K562 (cell line): ENCODE data around the gene CLIC1. TPM values are rescaled to one million over a fixed set of nuclear protein-coding genes. Genes with fewer than 3 reads are reported as not detected.

Experiments
- ASH1L ChIP-seq: fragments of 450-650 bp; IDR thresholded peaks from 2 replicates; pipeline ENCODE4 v1.6.1; 2018; ENCODE audit warnings: borderline replicate concordance, mild to moderate bottlenecking, low read depth; ENCODE audit not compliant: partially characterized antibody
- BCL6 ChIP-seq: fragments of 250-450 bp; sonication (Bioruptor Pico); IDR thresholded peaks from 2 replicates; pipeline ENCODE4 v1.4.0; 2020
- BCOR ChIP-seq: fragments of 450-650 bp; IDR thresholded peaks from 2 replicates; pipeline ENCODE4 v1.6.1; 2016
- FOXA3 ChIP-seq, 2 experiments: fragments of 450-650 bp in 1 of 2; sonication (generic) in 1 of 2; formaldehyde crosslinking; IDR thresholded peaks in 1 of 2; conservative IDR thresholded peaks in 1 of 2; 2 replicates each; pipeline versions ENCODE4 v1.4.0 to v1.8.0; 2020 to 2022; ENCODE audit warnings: mild to moderate bottlenecking in 2 of 2, missing genetic modification reagents in 1 of 2
- FOXM1 ChIP-seq, 2 experiments: fragments of 450-650 bp in 1 of 2; sonication (generic) in 1 of 2; formaldehyde crosslinking in 1 of 2; IDR thresholded peaks; 2 replicates each; pipeline versions ENCODE4 v1.6.1 to v1.9.0; 2017 to 2022; ENCODE audit warnings: low read depth in 2 of 2, mild to moderate bottlenecking in 2 of 2, missing genetic modification reagents in 1 of 2, moderate library complexity in 1 of 2
- KDM5B ChIP-seq: fragments of 200-600 bp; sonication (generic); IDR thresholded peaks from 2 replicates; pipeline ENCODE4 v1.6.1; 2012; ENCODE audit warnings: low read depth, mild to moderate bottlenecking, moderate library complexity, low read length, control low read depth, inconsistent platforms; ENCODE audit not compliant: insufficient replicate concordance
- KLF1 ChIP-seq: fragments of 450-650 bp; IDR thresholded peaks from 2 replicates; pipeline ENCODE4 v1.6.1; 2016; ENCODE audit warnings: missing genetic modification characterization, missing compliant biosample characterization
- NR2C1 ChIP-seq, 2 experiments: fragments of 450-650 bp; IDR thresholded peaks; 2 replicates each; pipeline ENCODE4 v1.6.1; 2017; ENCODE audit warnings: mild to moderate bottlenecking in 2 of 2, antibody characterized with exemption in 1 of 2, inconsistent platforms in 1 of 2, missing compliant biosample characterization in 1 of 2, missing genetic modification characterization in 1 of 2
- RBM39 ChIP-seq: fragments of 200-400 bp; formaldehyde crosslinking; optimal IDR thresholded peaks from 2 replicates; pipeline ENCODE3; 2018; ENCODE audit warnings: low read depth, low read length
- SLC30A9 ChIP-seq: fragments of 250-450 bp; sonication (Bioruptor Pico); IDR thresholded peaks from 2 replicates; pipeline ENCODE4 v1.8.0; 2022; ENCODE audit warnings: mild to moderate bottlenecking, moderate library complexity
- TEAD2 ChIP-seq: fragments of 450-650 bp; IDR thresholded peaks from 2 replicates; pipeline ENCODE4 v1.6.1; 2016; ENCODE audit warnings: missing genetic modification characterization, control low read depth, missing compliant biosample characterization
- TGIF2 ChIP-seq: sonication (generic); formaldehyde crosslinking; IDR thresholded peaks from 2 replicates; pipeline ENCODE4 v1.8.1; 2022; ENCODE audit warnings: mild to moderate bottlenecking, missing genetic modification reagents, moderate library complexity
- polyA plus RNA-seq, 8 experiments: library from polyadenylated mRNA; depleted of rRNA in 4 of 8; stranded (reverse) in 5 of 8; unstranded in 3 of 8; fragments of >200 nt; fragmentation: Nextera tagmentation in 2 of 8; fragmentation: Illumina TruSeq in 1 of 8; extraction: Ambion mirVana in 2 of 8; extraction: Trizol in 1 of 8; gene quantifications; 2 replicates each; pipeline versions ENCODE4 v1.2.1 to v1.2.3, GENCODE V29; 2011 to 2014; ENCODE audit warnings: inconsistent platforms in 1 of 8, missing spikeins in 1 of 8
- total RNA-seq, 7 experiments: library from RNA; depleted of rRNA in 6 of 7; stranded (reverse); fragments of >200 nt in 6 of 7; fragmentation: Illumina TruSeq in 2 of 7; extraction: Trizol in 2 of 7; gene quantifications; 2 replicates each; pipeline versions ENCODE4 v1.2.1 to v1.2.3, GENCODE V29; 2011 to 2021; ENCODE audit warnings: low replicate concordance in 1 of 7
- TF ChIP-seq, protein P1 (sequence below), 2 experiments: IDR thresholded peaks; 2 replicates each; pipeline ENCODE4 v1.6.1; 2012; ENCODE audit warnings: improper control_type of control experiment in 2 of 2, low read depth in 2 of 2, low read length in 2 of 2, borderline replicate concordance in 1 of 2
- TF ChIP-seq, protein P2 (sequence below): sonication (generic); formaldehyde crosslinking; IDR thresholded peaks from 2 replicates; pipeline ENCODE4 v1.9.0; 2022; ENCODE audit warnings: mild to moderate bottlenecking, missing genetic modification reagents
- TF ChIP-seq, protein P3 (sequence below): fragments of 450-650 bp; IDR thresholded peaks from 2 replicates; pipeline ENCODE4 v1.7.0; 2016; ENCODE audit warnings: borderline replicate concordance
- TF ChIP-seq, protein P4 (sequence below), 2 experiments: fragments of 450-650 bp; IDR thresholded peaks; 2 replicates each; pipeline ENCODE4 v1.6.1; 2018; ENCODE audit warnings: mild to moderate bottlenecking in 2 of 2, low read depth in 1 of 2; ENCODE audit not compliant: partially characterized antibody in 2 of 2

Gene CLIC1
- total and polyA plus RNA-seq, 9 of the 15 experiments (the other 6 are each of a cell fraction or from before 2014, with no cell fraction given) = 1,267 to 2,419 (median 1,808) TPM

DNA sequence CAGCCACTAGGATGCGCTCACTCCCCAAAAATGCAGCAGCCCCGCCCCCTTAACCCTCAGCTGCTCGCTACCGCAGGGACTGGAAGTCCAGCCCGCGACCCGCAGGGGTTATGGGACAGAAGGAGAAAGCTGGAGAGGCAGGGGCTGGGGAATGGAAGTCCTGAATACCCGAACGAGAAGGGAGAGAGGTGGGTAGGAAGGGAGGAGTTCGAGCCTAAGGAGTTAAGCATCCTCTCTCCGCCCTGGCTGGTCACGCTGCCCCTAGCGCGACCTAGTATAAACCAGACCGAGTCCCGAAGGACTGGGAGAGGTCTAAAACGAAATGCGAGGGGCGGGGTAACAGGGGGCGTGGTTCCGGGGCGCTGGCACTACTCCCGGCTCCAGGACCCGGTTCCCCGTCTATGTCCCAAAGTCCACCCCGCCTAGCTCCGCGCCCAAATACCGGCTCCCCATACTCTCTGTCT, 6.8 kb downstream of the CLIC1 start (continued):
- TF ChIP-seq, protein P1, sequence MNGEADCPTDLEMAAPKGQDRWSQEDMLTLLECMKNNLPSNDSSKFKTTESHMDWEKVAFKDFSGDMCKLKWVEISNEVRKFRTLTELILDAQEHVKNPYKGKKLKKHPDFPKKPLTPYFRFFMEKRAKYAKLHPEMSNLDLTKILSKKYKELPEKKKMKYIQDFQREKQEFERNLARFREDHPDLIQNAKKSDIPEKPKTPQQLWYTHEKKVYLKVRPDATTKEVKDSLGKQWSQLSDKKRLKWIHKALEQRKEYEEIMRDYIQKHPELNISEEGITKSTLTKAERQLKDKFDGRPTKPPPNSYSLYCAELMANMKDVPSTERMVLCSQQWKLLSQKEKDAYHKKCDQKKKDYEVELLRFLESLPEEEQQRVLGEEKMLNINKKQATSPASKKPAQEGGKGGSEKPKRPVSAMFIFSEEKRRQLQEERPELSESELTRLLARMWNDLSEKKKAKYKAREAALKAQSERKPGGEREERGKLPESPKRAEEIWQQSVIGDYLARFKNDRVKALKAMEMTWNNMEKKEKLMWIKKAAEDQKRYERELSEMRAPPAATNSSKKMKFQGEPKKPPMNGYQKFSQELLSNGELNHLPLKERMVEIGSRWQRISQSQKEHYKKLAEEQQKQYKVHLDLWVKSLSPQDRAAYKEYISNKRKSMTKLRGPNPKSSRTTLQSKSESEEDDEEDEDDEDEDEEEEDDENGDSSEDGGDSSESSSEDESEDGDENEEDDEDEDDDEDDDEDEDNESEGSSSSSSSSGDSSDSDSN (IDR thresholded peaks at IDR 0.05; ENCODE audit: borderline replicate concordance in 1 of 2, low read depth in 2 of 2, low read length in 2 of 2) = peak in 1 of 2 experiments; percentile 76; a peak in 2 of 4 replicates
- TF ChIP-seq SLC30A9 (CRISPR knock-in tag) (0 out of 2 replicates have a peak, but pooled peaks have one; percentile 16), FOXA3 (CRISPR knock-in tag; conservative IDR thresholded peaks at IDR 0.05 in 1 of 2, IDR thresholded peaks at IDR 0.05 in 1 of 2) (0 out of 4 replicates have a peak, but pooled peaks of 1 of the 2 experiments have one; percentile 68), FOXM1 (IDR thresholded peaks at IDR 0.05; ENCODE audit: low read depth) (no peak), FOXM1 (CRISPR knock-in tag; IDR thresholded peaks at IDR 0.05; ENCODE audit: low read depth) (0 out of 2 replicates have a peak, but pooled peaks have one; percentile 57), TEAD2 (tag) (peak; percentile 80; the same call in 1 of the 2 replicates), TGIF2 (no peak), KDM5B (peak; percentile 91), BCOR (peak; percentile 54; the same call in 1 of the 2 replicates), BCL6 (CRISPR knock-in tag) (no peak), KLF1 (tag) (0 out of 2 replicates have a peak, but pooled peaks have one; percentile 46), RBM39 (peak; percentile 91), ASH1L (no peak), NR2C1 (IDR thresholded peaks at IDR 0.05) (no peak), NR2C1 (tag; IDR thresholded peaks at IDR 0.05) (peak; percentile 66)
- TF ChIP-seq, protein P2, sequence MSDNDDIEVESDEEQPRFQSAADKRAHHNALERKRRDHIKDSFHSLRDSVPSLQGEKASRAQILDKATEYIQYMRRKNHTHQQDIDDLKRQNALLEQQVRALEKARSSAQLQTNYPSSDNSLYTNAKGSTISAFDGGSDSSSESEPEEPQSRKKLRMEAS (CRISPR knock-in tag) = peak; percentile 62; the same call in 1 of the 2 replicates
- TF ChIP-seq, protein P3, sequence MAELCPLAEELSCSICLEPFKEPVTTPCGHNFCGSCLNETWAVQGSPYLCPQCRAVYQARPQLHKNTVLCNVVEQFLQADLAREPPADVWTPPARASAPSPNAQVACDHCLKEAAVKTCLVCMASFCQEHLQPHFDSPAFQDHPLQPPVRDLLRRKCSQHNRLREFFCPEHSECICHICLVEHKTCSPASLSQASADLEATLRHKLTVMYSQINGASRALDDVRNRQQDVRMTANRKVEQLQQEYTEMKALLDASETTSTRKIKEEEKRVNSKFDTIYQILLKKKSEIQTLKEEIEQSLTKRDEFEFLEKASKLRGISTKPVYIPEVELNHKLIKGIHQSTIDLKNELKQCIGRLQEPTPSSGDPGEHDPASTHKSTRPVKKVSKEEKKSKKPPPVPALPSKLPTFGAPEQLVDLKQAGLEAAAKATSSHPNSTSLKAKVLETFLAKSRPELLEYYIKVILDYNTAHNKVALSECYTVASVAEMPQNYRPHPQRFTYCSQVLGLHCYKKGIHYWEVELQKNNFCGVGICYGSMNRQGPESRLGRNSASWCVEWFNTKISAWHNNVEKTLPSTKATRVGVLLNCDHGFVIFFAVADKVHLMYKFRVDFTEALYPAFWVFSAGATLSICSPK = peak; percentile 92; the same call in 1 of the 2 replicates
- TF ChIP-seq, protein P4, sequence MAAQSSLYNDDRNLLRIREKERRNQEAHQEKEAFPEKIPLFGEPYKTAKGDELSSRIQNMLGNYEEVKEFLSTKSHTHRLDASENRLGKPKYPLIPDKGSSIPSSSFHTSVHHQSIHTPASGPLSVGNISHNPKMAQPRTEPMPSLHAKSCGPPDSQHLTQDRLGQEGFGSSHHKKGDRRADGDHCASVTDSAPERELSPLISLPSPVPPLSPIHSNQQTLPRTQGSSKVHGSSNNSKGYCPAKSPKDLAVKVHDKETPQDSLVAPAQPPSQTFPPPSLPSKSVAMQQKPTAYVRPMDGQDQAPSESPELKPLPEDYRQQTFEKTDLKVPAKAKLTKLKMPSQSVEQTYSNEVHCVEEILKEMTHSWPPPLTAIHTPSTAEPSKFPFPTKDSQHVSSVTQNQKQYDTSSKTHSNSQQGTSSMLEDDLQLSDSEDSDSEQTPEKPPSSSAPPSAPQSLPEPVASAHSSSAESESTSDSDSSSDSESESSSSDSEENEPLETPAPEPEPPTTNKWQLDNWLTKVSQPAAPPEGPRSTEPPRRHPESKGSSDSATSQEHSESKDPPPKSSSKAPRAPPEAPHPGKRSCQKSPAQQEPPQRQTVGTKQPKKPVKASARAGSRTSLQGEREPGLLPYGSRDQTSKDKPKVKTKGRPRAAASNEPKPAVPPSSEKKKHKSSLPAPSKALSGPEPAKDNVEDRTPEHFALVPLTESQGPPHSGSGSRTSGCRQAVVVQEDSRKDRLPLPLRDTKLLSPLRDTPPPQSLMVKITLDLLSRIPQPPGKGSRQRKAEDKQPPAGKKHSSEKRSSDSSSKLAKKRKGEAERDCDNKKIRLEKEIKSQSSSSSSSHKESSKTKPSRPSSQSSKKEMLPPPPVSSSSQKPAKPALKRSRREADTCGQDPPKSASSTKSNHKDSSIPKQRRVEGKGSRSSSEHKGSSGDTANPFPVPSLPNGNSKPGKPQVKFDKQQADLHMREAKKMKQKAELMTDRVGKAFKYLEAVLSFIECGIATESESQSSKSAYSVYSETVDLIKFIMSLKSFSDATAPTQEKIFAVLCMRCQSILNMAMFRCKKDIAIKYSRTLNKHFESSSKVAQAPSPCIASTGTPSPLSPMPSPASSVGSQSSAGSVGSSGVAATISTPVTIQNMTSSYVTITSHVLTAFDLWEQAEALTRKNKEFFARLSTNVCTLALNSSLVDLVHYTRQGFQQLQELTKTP (IDR thresholded peaks at IDR 0.05; ENCODE audit: low read depth in 1 of 2, partially characterized antibody in 2 of 2) = peak; percentile 74 to 87
